ENCODE results near the gene PRDM2.

- no peak for TF ChIP-seq CTCF (conservative IDR thresholded peaks at IDR 0.05; ENCODE audit: low read depth, low read length)
- TF ChIP-seq EZH2 (IDR thresholded peaks at IDR 0.05; ENCODE audit: borderline replicate concordance, low read depth, low read length, poor library complexity, severe bottlenecking) = no peak
Measured at GRCh38 chr1:13816016-13816760, 116.2 kb downstream of the PRDM2 start.
